GM19193 (cell line): ENCODE results near the gene RB1.

Experiments
- POLR2A ChIP-seq: IDR thresholded peaks from 4 replicates; pipeline ENCODE4 v1.6.1; 2011; ENCODE audit not compliant: insufficient read depth, insufficient read length; ENCODE audit errors: extremely low read depth

Gene RB1

GRCh38 chr13:48530833-48531232 is 227.3 kb downstream of the RB1 start:
- no peak for TF ChIP-seq POLR2A
